Choroid plexus epithelial cell (primary cell): ENCODE data around the gene RPL38.

Experiments
- DNase-seq: peaks from one replicate; pipeline ENCODE4 v3.0.0-alpha.2; 2010; ENCODE audit warnings: low read depth
- H3K4me3 ChIP-seq: 2 replicates; pipeline ENCODE4 v1.5.1; 2011; ENCODE audit warnings: low read depth, mild to moderate bottlenecking, control low read depth, low read length, moderate library complexity
- TF ChIP-seq, protein P1 (sequence below): conservative IDR thresholded peaks from 2 replicates; pipeline ENCODE4 v1.5.1; 2011; ENCODE audit warnings: low read depth, mild to moderate bottlenecking, control low read depth, inconsistent platforms, low read length, moderate library complexity

RPL38 gene

DNA sequence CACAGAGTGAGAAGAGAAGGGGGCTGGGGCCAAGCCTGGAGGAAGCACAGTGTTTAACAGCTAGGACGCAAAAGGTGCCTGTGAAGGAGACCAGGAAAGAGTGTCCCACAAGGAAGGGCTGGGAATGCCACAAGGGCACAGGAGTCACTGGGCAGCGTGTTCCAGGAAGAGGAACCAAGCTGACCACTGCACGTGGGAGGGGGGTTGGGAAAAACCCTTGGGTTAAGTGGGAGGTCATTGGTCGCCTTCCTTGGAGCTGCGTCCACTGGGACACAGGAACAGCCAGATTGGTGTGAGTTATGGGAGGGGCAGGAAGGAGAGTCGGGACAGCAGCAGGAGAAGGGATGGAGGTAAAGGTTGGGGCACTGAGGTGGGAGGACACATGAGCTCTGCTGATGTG lies 22.8 kb downstream of the RPL38 start:
- TF ChIP-seq, protein P1, sequence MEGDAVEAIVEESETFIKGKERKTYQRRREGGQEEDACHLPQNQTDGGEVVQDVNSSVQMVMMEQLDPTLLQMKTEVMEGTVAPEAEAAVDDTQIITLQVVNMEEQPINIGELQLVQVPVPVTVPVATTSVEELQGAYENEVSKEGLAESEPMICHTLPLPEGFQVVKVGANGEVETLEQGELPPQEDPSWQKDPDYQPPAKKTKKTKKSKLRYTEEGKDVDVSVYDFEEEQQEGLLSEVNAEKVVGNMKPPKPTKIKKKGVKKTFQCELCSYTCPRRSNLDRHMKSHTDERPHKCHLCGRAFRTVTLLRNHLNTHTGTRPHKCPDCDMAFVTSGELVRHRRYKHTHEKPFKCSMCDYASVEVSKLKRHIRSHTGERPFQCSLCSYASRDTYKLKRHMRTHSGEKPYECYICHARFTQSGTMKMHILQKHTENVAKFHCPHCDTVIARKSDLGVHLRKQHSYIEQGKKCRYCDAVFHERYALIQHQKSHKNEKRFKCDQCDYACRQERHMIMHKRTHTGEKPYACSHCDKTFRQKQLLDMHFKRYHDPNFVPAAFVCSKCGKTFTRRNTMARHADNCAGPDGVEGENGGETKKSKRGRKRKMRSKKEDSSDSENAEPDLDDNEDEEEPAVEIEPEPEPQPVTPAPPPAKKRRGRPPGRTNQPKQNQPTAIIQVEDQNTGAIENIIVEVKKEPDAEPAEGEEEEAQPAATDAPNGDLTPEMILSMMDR, result no peak
- no peak overlapping the region for H3K4me3 ChIP-seq
- no peak for DNase-seq

DNA sequence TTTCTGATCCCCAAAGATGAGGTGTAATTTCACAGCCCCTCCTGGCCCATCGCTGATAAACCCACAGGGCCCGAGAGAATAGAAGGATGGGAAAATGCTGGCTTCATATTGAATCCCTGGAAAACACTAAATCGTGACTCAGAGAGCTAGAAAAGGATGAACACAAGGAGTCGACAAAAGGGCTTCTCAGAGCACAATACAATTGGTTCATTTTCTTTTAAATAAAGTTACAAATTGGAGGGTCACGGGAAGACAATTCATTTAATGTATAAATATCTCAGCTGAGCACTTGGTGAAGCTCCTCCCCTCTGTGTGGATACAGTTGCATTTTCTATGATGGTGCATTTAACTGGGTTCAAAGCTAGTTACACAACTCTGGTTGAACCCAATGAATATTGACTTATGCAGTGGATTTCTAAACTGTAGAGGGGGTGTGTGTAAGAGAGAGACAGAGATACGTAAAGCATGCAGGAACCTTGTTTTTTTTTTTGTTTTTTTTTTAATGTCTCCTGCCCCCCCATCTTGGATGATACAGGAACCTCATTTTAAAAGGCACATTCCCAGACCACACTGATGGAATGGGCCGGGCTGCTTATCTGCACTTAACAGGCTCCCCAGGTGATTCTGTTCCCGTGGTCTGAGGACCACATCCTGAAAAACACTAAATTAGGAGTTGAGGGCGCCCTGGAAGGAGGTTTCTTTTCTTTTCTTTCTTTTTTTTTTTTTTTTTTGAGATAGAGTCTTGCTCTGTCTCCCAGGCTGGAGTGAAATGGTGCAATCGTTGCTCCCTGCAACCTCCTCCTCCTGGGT lies 24.0 kb downstream of the RPL38 start:
- TF ChIP-seq, protein P1, result no peak
- no peak for DNase-seq
- H3K4me3 ChIP-seq, result no peak overlapping the region

DNA sequence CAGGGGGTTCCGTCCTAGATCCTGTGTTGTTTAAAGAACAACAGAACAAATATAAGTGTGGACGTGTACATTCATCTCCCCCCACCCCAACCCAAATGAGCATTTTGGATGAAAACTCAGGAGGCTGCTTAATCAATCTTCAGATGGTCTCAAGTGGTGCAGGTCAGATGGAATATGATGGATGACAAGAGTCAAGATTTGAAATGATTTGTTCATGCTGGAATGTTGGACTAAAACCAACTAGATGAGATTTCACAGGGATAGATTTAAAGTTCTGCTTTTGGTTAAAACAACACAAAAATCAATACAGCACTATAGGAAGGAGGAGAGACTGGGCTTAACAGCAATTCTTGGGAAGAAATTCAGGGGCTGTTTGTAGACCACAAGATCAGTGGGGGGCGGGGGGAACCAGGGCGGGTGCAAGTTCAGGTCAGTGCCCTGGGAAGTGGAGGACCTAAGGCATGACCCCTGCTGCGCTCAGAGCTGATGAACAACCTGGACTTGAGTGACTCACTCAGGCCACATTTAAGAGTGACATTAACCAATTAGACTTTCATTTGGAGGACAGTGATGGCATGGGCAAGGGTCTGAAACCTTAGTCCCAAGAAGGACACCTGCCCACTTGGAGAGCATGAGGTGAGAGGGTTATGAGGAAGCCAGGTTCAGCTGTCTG lies 25.0 kb downstream of the RPL38 start:
- no peak for DNase-seq
- TF ChIP-seq, protein P1, result no peak
- no peak overlapping the region for H3K4me3 ChIP-seq

GRCh38 chr17:74230896-74231295 lies 27.4 kb downstream of the RPL38 start:
- TF ChIP-seq, protein P1, result no peak
- no peak for DNase-seq
- H3K4me3 ChIP-seq, result no peak overlapping the region

GRCh38 chr17:74231928-74232907 lies 28.7 kb downstream of the RPL38 start:
- no peak for DNase-seq
- H3K4me3 ChIP-seq, result no peak overlapping the region
- TF ChIP-seq, protein P1, result no peak

DNA sequence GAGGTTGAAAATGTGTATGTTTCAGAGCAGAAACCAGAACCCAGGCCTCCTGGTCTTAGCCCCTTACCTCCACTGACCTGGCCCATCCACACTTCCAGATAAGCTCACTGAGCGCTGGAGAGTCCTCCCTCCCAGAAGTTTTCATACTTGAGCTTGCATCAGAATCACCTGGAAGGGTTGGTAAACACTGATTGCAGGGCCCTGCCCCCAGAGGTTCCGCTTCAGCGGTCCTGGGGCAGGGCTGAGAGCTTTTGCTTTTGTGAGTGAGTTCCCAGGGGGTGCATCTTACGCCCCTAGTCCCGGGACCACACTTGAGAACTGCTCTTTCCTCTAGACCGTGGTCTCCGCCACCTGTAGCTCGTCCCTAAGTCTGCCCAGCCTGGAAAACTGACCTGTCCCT lies 30.5 kb downstream of the RPL38 start:
- TF ChIP-seq, protein P1, result no peak
- DNase-seq, result no peak
- H3K4me3 ChIP-seq, result no peak overlapping the region
